Measurements from ENCODE around the gene SLC26A5.

- TF ChIP-seq CTCF (IDR thresholded peaks at IDR 0.05) (no peak), POLR2A (IDR thresholded peaks at IDR 0.05) (no peak), EP300 (IDR thresholded peaks at IDR 0.05) (no peak)
Observed at GRCh38 chr7:103381280-103382031, 64.6 kb downstream of the SLC26A5 start.

Data from ovary (tissue), 3 donors.